HG03039 (cell line): Measurements from ENCODE around the gene LARGE1.

Experiments used
- ATAC-seq: cut with Tn5 transposase; IDR thresholded peaks from one replicate; pipeline ENCODE4 v1.9.1; 2021; ENCODE audit warnings: mild to moderate bottlenecking, moderate library complexity; ENCODE audit not compliant: unreplicated experiment

The LARGE1 gene

GRCh38 chr22:33914699-33915098 lies 5.6 kb downstream of the LARGE1 start:
- no peak for ATAC-seq

DNA sequence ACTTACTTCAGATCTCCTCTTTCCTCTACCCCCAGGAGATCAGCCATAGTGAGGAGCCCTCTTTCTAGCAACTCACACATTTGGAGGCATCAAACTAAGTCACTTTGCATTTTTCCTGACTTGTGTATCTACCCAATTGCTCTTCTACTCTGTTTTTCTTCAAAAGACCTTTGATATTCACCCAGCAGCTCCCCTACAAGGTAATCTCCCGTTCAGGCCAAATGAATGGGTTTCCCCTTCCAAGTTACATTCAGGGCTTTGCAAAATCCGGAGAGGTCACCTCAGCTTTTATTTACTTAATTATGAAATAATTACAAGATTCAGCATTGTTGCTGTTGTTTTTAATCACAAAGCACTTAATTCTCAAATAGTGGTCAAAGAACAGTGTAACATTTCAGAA lies 6.1 kb downstream of the LARGE1 start:
- no peak for ATAC-seq

- ATAC-seq = no peak
These were observed 7.1 kb downstream of the LARGE1 start for GRCh38 chr22:33913188-33913587.

DNA sequence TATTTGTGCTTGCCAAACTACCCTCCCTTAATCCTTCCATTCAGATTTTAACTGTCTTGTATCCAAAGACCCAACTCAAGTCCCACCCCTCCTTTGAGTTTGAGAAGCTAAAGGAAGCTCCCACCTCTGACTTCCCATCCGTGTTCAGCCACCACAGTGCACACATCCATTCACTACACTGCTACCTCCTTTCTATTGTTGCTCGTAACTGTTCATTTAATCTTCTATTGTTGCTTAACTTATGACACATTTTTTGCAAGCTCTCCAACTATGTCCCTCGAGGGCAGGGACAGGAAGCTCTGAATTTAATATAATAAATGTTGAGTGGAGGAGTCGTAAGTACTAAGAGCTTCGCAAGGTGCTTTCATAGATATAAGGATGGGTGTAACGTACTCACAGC lies 10.4 kb downstream of the LARGE1 start:
- ATAC-seq = no peak

DNA sequence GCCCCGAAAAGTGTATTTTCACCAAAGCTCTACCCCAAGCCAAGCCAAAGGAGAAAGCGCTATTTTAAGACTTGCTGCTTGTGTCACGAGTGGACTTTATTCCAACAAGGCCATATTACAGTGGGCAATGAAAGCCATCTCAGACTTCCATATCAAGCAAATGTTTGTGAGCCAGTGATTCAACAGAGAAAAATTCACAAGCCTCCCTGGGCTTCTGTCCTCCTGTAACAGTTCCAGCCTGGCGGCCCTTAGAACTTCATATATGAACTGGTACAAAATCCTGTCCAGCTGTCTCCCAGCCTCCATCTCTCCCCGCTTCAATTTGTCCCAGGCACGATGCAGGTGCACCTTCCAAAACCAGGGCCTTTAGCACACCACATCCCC lies 11.2 kb downstream of the LARGE1 start:
- no peak for ATAC-seq

DNA sequence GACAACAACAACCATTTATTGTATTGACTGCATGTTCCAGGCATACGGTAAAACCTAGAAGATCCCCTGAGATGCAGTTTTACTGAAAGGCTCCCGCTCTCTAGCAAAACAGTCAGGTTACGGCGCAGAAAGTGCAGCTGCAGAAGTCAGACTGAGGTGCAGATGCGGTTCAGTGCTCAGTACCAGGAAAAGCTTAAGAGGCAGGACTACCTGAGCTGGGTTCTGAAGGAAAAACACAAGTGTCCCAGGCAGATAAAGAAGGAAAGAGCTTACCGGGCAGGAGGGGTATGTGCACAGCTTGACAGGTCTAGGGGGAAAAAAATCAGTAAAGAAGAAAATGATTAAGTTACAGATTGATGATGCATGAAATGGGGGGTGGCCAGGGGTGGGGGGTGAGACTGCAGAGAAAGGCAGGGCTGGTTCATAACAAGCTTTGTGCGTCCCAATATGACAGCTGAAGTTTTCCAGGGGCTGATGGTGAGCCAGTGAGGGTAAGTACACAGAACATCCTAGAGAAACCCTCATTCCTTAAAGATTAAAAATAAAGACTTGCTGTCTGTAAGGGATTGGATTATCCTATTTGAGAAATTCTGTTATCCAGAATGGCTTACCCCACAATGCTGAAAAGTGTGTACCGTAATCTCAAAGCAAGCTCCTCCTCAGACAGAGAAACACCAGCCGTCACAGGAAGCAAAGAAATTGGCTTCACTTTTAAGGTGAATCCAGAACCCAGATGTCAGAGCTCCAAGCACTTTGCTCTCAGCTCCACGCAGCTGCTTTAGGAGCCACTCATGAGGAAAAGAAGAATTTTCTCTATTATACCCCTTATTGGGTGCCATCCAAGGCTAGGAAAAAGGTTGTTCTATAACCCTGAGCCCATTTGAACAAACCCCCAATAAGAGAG lies 11.9 kb downstream of the LARGE1 start:
- ATAC-seq = no peak

DNA sequence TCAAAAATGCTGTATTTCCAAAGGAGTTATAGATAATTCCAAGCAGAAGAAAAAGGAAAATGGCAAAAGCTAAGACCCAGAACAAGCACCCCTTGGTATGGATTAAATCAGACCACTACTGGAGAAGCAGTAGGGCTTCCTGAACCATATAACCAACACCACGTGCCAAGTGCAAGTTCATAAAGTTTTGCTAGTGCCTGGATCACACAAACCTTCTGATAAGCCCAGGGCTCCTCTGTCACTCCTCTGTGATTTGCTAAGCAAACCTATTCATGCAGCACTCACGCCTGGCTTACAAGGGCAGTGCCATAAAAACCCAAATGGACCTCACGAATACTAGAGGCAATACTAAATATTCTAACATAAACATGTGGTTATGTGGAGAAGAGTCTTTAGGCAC lies 13.3 kb downstream of the LARGE1 start:
- no peak for ATAC-seq

- no peak for ATAC-seq
These were observed 13.8 kb downstream of the LARGE1 start for GRCh38 chr22:33906475-33906874.

- no peak for ATAC-seq
These were observed 17.3 kb downstream of the LARGE1 start for GRCh38 chr22:33903012-33903411.

DNA sequence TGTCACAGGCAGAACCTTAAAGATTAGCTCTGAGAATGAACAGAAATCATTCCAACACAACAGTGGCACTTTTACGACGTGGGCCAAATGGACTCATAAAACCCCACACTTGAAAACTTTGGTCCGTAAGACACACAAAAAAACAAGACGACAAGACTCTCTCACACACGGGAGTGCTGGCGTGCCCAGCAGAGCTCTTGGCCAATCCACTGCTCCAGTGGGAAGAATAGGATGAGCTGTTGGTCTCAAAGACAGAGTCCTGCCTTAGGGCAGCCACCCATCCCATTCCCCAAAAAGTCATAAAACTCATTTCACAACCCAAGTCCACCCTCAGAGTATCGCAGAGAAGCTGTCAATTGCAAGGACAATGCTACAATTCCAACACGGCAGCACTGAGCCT lies 18.2 kb downstream of the LARGE1 start:
- no peak for ATAC-seq

DNA sequence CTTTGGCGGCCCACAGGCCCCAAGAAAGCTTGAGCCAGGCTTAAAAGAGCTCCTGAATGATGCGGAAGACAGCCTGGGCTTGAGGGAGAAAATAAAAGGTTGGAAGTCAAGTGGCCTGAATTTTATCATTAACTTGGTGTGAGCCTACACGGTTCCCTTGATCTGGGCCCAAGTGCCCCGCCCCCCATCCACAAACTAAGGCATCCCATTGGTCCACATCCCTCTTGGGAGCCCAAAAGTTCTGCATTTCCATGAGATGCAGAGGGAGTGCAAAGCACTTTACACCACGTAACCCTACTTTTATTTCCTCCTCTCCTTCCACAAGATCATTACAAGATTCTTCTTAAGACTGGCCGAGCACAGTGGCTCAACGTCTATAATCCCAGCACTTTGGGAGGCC lies 22.2 kb downstream of the LARGE1 start:
- ATAC-seq = no peak

DNA sequence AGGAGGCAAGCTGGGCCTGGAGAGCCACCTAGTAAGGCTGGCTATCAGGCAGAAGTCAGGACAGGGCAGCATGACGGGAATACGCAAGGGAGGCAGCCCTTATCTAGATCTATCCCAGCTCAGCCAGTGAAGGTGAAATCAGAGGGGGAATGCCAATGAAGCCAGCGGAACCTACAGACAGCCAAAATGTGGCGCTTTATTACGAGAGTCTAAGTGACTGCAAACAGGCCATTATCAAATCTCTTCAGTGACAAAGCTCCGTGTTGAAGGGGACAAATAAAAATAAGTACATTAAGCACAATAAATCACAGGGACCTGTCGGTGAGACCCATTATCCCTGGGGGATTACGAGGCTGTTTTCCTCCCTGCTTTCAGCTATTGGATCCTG lies 22.8 kb downstream of the LARGE1 start:
- ATAC-seq = no peak

GRCh38 chr22:33896575-33897447 lies 23.5 kb downstream of the LARGE1 start:
- ATAC-seq = peak; percentile 49

GRCh38 chr22:33896154-33896553 lies 24.1 kb downstream of the LARGE1 start:
- peak; percentile 42 for ATAC-seq

DNA sequence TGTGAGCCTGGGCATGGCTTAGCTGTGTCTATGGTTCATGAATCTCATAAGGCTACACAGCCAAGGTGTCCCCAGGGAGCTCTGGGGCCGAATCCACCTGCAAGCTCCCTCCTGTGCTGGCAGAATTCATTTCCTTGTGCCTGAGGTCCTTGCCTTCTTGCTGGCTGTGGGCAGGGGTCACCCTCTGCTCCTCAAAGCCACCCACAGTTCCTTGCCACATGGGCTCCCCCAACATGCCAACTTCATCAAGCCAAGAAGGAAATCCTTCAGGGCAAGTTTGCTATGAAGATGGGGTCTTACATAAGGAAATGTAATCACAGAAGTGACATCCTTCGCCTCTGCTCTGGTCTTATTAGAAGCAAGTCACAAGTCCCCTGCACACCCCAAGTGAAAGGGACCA lies 24.8 kb downstream of the LARGE1 start:
- ATAC-seq = no peak

GRCh38 chr22:33894515-33894914 lies 25.8 kb downstream of the LARGE1 start:
- no peak for ATAC-seq

DNA sequence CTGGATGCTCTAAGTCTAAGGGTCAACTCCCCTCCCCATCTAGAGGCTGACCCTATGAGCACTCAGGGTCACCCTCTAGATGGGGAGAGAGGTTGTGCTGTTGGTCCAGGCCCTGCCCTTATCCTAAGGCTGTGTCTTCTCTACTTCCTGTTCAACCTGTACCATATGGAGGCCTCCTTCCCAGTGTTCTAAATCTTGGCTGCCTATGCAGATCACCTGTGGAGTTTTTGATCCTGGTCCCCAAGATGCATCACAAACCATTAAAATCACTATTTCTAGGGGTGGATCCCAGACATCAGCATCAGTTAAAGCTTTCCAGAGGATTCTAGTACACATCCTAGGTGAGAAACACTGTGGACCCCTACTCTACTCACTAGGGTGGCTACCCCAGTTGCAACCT lies 26.2 kb downstream of the LARGE1 start:
- ATAC-seq = no peak

GRCh38 chr22:33893512-33893911 lies 26.8 kb downstream of the LARGE1 start:
- ATAC-seq = no peak

DNA sequence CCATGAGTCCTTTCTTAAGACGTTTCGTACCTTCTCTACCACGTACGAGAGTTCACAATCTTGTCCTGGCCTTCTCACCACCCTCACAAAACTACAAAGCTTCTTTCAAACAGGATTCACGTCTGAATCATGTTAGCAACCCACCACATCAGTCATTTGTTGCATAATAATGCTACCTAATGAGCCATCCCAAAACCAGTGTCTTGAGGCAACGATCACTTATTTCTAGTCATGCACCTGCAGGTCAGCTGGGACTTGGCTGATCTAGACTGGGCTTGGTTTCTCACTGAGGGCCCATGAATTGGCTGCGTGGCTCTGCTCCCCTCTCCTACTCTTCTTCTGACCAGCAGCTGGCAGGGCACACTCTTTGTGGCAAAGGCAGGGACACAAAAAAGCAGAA lies 28.3 kb downstream of the LARGE1 start:
- no peak for ATAC-seq

- no peak for ATAC-seq
These were observed 28.8 kb downstream of the LARGE1 start for GRCh38 chr22:33891455-33891854.

DNA sequence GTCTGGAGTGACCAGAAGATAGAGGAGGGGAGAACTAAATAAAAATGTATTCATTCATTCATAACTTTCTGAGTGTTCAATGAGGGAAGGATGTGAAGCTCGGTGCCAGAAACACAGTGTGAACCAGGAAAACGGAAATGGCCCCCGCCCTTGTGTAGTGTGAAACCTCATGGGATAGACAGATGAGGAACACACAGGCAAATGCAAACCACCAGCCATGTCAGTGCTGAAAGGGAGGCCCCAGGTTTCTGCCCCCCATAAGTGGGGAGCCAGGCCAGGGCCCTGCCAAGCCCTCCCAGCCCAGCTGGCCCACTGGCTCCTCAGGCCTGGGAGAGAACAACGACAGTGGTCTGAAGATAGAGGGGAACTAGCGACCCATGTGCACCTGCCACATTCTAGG lies 30.5 kb downstream of the LARGE1 start:
- ATAC-seq = no peak

GRCh38 chr22:33888821-33889220 lies 31.5 kb downstream of the LARGE1 start:
- no peak for ATAC-seq
